ENCODE results near the gene CNGB1.
"Not testable (repeated sequence)": the region's sequence is repeated elsewhere in the genome, so short reads cannot be mapped to it uniquely, and the experiment has no call there.

The CNGB1 gene

DNA sequence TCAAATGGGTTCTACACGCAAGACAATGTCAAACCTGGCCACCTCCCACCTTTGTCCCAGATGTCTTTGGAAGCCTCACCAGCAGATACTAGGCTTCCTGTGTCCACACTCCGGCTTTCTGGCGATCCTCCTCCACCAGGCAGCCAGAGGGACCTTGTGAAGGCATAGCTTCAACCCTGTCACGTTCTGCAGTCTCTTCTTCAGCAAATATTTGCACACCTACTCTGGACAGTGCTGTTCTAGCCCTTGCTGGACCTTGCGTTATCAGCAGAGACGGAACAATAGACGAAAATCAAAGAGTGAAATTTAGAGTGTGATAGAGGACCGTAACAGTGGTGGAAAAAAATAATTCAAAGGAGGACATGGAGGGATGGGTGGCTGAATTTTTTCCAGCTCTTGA lies 130.1 kb downstream of the CNGB1 start:
- TF ChIP-seq CTCF (IDR thresholded peaks at IDR 0.05; ENCODE audit: extremely low read depth, missing control alignments) = no peak
- DNase-seq (ENCODE audit: low spot score) = no peak

DNA sequence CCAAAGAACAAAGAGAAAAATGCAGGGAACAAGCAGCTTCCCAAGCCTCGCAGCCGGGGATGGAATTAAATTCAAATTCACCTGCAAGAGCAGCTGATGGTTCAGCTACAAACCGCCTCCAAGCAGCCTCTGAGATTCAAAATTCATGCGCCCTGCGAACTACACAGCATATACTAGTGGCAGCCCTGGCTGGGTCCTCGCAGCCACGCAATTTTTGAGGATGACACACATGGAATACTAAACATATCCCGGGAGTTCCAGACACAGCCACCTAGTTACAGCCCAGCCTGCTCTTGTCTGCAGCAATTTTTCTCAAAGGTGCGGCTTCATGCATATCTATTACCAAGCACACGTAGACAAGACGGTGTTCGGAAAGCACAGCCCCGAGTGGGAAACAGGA lies 132.8 kb downstream of the CNGB1 start:
- no peak for DNase-seq (ENCODE audit: low spot score)
- TF ChIP-seq CTCF (IDR thresholded peaks at IDR 0.05; ENCODE audit: extremely low read depth, missing control alignments) = no peak

GRCh38 chr16:57837305-57838125 lies 133.4 kb downstream of the CNGB1 start:
- no peak for TF ChIP-seq CTCF (IDR thresholded peaks at IDR 0.05; ENCODE audit: extremely low read depth, missing control alignments)
- no peak for DNase-seq (ENCODE audit: low spot score)

DNA sequence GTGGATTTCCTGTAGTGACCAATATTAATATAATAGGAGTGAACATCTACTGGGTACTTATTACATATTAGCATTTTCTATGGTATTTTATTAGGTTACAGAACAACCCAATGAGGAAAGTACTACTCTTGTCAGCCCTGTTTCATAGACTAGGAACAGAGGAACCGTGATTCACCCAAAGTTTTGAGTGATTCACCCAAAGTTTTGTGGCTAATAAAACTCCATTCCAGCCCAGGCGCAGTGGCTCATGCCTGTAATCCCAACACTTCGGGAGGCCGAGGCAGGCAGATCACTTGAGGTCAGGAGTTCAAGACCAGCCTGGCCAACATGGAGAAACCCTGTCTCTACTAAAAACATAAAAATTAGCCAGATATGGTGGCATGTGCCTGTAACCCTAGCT lies 135.5 kb downstream of the CNGB1 start:
- not testable (repeated sequence) for DNase-seq (ENCODE audit: low spot score)

GRCh38 chr16:57834936-57835335 lies 136.0 kb downstream of the CNGB1 start:
- TF ChIP-seq CTCF (IDR thresholded peaks at IDR 0.05; ENCODE audit: extremely low read depth, missing control alignments) = no peak
- DNase-seq (ENCODE audit: low spot score) = no peak

Data from GM20000 (cell line).